HG02798 (cell line): ENCODE measurements around the gene NLRP13.
"Not testable (repeated sequence)": the region's sequence is repeated elsewhere in the genome, so short reads cannot be mapped to it uniquely, and the experiment has no call there.

ENCODE experiments used
- ATAC-seq: cut with Tn5 transposase; IDR thresholded peaks from one replicate; pipeline ENCODE4 v1.9.1; 2021; ENCODE audit warnings: mild to moderate bottlenecking; ENCODE audit not compliant: unreplicated experiment, poor library complexity

NLRP13 gene

GRCh38 chr19:55931936-55932386, at the start of gene NLRP13:
Gene NLRP13, minus strand, starts transcription at chr19:55932336. Its CDS starts 25 bp downstream, at chr19:55932311.
- ATAC-seq = no peak

DNA sequence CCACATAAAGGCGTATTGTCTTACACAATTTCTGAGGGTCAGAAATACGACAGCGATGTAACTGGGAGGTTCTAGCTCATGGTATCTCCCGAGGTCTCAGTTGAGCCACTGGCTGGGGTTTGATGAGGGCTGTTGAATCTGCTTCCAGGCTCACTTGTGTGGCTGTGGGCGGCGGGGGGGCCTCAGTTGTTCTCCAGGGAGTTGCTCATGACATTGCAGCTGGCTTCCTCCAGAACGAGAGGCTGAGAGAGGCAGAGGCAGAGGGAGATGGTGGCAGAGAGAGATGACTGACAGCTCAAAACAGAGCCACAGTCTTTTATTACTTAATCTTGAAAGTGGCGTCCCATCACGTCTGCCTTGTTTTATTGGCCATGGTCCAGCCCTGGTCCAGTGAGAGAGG, 48.3 kb upstream of the NLRP13 start:
- no peak for ATAC-seq

GRCh38 chr19:55973982-55974381, 41.8 kb upstream of the NLRP13 start:
- ATAC-seq = no peak

GRCh38 chr19:55962186-55962585, 30.1 kb upstream of the NLRP13 start:
- ATAC-seq = no peak

GRCh38 chr19:55959996-55960675, 28.0 kb upstream of the NLRP13 start:
- ATAC-seq = no peak

DNA sequence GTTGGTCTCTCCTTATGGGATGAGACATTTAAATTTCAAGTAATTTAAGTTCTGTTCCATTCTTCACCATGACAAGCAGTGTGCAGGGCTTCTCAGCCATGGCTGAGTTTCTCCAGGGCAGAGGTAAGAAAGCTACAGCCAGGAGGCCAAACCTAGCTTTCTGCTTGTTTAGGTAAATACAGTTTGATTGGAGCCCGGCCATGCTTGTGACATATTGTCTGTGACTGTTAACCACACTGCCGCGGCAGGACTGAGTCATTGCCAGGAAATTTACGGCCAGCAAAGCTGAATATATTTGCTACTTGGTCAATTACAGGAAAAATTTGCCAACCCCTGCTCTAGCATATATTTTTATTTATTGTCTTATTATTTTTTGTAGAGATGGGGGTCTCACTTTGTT, 26.2 kb upstream of the NLRP13 start:
- ATAC-seq = no peak

DNA sequence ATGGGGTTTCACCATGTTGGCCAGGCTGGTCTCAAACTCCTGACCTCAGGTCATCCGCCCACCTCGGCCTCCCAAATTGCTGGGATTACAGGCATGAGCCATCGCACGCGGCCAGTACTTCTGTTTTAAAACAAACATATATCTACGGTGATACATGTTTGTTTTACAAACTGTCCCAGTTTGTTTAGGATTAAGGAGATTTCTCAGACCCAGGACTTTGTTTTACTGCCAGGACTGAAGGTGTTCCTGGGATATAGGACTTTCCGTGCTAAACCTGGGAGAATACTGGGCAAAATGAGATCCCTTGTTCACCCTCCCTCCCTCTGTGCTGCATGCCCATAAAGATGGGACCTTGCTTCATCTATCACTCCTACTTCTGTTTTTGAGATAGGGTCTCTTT, 24.3 kb upstream of the NLRP13 start:
- ATAC-seq = no peak

DNA sequence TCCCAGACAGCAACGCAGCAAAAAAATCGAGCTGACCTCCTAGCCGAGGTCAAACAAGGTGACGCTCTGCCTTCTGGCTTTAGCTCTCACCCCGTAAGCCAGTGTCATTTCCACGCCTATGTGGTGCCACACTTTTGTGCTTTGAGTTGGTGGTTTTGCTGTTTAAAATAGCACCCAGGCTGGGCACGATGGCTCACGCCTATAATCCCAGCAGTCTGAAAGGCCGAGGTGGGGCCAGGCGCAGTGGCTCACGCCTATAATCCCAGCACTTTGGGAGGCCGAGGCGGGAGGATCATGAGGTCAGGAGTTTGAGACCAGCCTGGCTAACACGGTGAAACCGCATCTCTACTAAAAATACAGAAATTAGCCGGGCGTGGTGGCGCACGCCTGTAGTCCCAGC, 18.4 kb upstream of the NLRP13 start:
- not testable (repeated sequence) for ATAC-seq

- ATAC-seq = no peak
These were observed 15.4 kb upstream of the NLRP13 start, which contains the start of gene NLRP8 for GRCh38 chr19:55947532-55947931. Gene NLRP8, plus strand, starts transcription at chr19:55947832.

DNA sequence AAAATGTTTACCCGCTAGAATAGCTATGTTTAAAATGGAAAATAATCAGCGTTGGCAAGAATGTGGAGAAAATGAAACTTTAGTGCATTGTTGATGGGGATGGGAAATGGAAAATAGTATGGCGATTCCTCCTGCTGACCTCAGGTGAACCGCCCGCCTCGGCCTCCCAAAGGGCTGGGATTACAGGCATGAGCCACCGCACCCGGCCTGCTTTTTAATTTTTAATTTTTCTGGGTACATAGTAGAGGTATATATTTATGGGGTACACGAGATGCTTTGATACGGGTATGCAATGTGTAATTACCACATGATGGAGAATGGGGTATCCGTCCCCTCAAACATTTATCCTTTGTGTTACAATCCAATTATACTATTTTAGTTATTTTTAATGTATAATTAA, 8.2 kb upstream of the NLRP13 start:
- no peak for ATAC-seq

DNA sequence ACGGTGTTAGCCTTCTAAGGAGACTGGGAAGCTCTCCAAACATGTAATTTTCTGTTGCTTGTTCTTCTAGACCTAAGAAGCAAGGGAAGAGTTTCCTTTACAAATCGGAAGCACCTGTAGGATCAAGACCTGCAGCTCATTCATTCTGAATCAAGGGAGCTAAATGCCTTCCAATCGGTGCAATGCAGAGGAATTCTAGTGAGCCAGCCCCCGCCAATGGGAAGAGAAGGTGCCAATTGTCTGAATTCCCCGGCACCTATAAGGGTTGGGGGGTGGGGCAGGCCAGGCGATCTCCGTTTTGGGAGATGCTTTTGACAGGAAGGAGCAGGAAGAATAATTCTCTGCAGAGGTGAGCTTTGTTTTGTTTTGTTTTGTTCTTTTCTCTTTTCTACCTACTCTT, 7.1 kb upstream of the NLRP13 start:
- no peak for ATAC-seq

DNA sequence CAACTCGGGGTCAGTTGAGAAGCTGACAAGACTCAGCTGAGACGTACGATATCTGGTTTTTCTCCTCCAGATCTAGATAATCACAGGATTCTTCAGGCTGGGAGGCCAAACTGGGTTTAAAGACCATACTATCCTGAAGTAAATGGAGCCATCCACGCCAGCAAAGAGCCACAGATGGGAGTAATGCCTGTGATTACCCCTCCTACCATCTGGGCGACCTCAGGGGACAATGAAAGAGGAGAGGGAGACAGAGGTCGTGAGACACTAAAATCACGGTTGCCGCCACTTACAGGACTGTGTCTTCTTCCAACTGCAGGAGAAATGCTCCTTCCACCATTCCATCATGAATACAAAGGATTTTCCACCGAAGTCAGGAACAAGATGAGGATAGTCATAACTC, 3.1 kb upstream of the NLRP13 start:
- no peak for ATAC-seq

GRCh38 chr19:55930996-55931515, 1.1 kb downstream of the NLRP13 start:
- ATAC-seq = no peak

DNA sequence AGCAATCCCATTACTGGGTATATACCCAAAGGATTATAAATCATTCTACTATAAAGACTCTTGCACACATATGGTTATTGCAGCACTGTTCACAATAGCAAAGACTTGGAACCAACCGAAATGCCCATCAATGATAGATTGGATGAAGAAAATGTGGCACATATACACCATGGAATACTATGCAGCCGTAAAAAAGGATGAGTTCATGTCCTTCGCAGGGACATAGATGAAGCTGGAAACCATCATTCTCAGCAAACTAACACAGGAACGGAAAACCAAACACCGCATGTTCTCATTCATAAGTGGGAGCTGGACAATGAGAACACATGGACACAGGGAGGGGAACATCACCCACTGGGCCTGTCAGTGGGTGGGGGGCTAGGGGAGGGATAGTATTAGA, 2.9 kb downstream of the NLRP13 start:
- not testable (repeated sequence) for ATAC-seq

- ATAC-seq = no peak
These were observed 4.1 kb downstream of the NLRP13 start for GRCh38 chr19:55927991-55928390.

DNA sequence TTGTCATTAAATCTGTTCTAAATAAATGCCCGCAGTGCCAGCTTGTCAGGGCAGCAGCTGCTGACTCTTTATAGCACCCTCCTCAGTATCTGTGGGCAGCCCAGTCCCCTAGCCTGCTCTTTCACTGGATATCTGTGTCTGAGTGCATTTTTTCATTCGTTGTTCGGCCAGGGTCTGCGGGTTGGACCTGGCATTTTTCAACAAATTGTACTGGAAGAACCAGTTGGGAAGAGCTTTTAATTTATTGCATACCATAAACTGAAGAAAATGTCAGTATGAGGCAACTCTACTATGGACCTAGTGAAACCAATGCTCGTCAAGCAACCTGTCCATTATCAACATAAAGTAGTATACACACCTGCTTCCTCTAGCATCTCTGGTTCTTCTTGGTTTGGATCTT, 8.6 kb downstream of the NLRP13 start:
- ATAC-seq = no peak

DNA sequence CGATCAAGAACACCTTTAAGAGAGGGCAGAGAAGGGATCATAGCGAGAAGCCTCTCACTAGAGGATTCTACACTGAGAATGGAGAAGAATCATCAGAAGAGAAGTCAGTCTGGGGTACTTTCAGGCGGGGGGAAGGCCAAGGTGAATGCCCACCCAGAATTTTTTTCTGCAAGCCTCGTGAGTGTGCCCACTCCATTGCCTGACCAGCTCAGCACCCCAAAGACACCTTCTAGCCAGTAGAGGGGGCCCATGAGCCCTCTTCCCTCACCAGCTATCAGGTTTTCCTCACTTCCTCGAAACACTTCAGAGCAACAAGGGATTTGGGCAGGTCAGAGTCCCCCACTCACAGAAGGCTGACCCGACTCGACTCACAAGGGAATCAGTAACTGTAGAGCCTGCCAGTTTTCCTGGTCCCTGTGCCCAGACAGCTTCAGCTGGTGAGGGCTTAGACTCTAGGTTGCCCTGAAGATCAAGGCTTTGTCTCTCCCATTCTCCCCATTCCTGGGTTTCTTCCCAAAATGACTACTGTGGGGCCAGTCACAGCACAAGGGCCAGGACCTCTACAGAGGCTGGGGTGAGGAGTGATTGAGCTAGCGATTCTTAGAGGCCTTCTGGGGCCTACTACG, 18.4 kb downstream of the NLRP13 start:
- ATAC-seq = no peak

GRCh38 chr19:55912916-55913315, 19.2 kb downstream of the NLRP13 start:
- no peak for ATAC-seq

DNA sequence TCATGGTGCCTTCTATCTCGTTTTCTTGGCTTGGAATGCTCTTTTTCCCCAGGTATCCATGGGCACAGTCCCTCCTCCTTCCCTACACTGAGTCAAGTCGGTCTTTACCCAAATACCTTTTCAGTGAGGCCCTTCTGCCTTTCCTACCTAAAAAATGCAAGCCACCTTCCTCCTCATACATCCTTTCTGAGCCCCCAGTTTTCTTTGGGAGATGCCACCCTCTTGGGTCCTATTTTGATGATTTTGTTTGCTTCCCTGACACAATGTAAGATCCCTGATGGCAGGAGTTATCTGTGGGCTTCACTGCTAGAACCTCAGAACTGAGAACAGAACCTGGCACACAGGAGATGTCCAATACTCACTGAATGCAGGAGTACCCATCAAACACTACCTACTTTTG, 22.3 kb downstream of the NLRP13 start:
- ATAC-seq = no peak

- no peak for ATAC-seq
These were observed 24.4 kb downstream of the NLRP13 start for GRCh38 chr19:55907746-55908145.

DNA sequence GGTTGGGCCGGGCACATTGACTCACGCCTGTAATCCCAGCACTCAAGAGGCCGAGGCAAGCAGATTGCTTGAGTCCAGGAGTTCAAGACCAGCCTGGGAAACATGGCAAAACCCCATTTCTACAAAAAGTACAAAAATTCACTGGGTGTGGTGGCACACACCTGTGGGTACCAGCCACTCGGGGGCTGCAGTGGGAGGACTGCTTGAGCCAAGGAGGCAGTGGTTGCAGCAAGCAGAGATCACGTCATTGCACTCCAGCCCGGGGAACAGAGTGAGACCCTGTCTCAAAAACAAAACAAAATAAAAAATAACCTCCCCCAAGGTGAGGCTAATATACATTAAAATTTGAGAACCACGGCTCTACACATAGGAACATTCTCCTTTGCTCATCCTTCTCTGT, 24.9 kb downstream of the NLRP13 start:
- no peak for ATAC-seq
